AG20443 (cell line): ENCODE data around the gene LRRC8B.
A peak's percentile ranks its signal among the peaks of the same experiment; 100 is the strongest.
"Not testable (repeated sequence)": the region's sequence is repeated elsewhere in the genome, so short reads cannot be mapped to it uniquely, and the experiment has no call there.

Experiments used
- DNase-seq: peaks from one replicate; pipeline ENCODE4 v3.0.0; 2012; ENCODE audit warnings: low spot score, mixed read lengths

The LRRC8B gene

GRCh38 chr1:89584211-89584610, 59.6 kb downstream of the LRRC8B start:
- DNase-seq, result no peak

DNA sequence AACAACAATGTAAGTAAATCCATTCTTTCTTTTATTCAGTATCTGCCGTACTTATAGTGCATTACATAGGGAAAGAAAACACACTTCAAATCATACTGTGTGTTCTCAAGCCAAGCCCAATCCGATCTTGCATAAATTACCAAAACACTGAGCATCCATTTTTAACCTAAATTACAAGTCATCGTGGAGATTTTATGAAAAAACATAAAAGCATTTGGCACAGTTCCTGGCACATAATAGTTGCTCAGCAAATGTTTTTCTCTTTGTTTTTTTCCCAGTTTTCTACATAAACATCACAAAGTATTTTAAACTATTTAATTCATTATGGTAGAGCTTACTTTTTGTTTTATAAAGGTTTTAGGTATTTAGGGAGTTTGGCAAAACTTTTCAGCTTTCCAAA, 60.2 kb downstream of the LRRC8B start:
- no peak for DNase-seq

GRCh38 chr1:89587729-89588161, 63.1 kb downstream of the LRRC8B start:
- DNase-seq, result no peak

GRCh38 chr1:89588480-89588879, 63.9 kb downstream of the LRRC8B start:
- no peak for DNase-seq

DNA sequence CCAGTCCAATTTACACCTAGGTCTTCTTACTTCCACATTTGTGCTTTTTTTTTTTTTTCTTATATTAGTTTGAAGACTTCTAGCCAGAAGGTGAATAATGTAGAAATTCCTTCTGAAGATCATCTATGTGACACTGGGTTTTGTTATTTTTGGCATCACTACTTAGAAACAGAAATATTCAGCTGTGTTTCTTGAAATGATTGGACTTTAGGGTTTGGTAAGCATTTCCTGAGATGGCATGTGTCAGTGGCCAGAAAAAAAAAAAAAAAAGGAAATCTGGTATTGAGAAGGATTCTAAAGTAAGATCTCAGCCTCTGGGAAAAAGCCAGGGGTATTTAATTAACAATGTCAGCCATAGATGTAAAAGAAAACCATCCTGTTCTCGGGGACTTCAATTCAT, 64.9 kb downstream of the LRRC8B start:
- no peak for DNase-seq

- DNase-seq, result no peak
Observed at GRCh38 chr1:89590341-89591080, 65.9 kb downstream of the LRRC8B start.

DNA sequence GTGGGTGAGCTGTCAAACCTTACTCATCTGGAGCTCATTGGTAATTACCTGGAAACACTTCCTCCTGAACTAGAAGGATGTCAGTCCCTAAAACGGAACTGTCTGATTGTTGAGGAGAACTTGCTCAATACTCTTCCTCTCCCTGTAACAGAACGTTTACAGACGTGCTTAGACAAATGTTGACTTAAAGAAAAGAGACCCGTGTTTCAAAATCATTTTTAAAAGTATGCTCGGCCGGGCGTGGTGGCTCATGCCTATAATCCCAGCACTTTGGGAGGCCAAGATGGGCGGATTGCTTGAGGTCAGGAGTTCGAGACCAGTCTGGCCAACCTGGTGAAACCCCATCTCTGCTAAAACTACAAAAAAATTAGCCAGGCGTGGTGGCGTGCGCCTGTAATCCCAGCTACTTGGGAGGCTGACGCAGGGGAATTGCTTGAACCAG, 68.3 kb downstream of the LRRC8B start:
- not testable (repeated sequence) for DNase-seq

GRCh38 chr1:89594096-89594740, 69.6 kb downstream of the LRRC8B start:
- no peak for DNase-seq

GRCh38 chr1:89596698-89597097, 72.1 kb downstream of the LRRC8B start:
- no peak for DNase-seq

DNA sequence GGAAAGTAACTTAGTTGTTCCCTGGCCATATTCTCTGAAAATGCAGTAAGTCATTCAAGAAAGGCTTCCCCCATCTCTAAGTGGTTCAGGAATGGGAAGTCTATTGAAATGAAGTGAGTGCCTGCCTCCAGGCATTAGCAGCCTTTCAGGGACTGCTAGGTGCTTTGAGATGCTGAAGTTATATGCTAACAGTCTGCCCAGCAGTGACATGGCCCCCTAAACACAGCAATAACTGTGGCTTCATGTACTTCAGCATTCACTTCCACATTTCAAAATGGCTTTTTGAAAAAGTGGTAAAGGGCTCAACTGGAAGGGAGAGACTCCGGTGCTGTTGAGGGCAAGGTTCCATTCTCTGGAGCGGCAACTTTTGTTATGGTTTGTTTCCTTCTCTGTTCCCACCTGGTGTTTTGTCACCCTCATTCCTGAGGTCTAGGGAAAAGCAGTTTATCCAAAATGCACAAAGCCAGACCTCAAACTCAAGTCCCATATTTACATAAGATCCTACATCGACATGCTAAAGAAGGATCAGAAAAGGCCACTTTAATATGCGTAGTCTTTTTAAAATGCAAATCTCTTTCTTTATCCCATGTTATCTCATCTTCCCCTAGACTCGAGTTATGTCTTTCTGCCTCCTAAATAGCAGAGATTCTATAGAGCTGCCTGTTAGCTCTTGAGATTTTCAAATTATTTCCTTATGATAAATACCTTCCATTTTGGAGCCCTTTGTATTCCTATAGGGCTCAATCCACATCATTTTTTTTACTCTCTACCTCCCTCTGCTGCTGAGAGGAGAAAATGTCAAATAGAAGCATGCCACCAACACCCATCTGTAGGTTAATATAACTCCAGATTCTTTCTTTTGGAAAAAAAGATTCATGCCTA, 74.1 kb downstream of the LRRC8B start:
- peak; percentile 55 for DNase-seq

GRCh38 chr1:89599332-89599630, 74.7 kb downstream of the LRRC8B start:
- no peak for DNase-seq

DNA sequence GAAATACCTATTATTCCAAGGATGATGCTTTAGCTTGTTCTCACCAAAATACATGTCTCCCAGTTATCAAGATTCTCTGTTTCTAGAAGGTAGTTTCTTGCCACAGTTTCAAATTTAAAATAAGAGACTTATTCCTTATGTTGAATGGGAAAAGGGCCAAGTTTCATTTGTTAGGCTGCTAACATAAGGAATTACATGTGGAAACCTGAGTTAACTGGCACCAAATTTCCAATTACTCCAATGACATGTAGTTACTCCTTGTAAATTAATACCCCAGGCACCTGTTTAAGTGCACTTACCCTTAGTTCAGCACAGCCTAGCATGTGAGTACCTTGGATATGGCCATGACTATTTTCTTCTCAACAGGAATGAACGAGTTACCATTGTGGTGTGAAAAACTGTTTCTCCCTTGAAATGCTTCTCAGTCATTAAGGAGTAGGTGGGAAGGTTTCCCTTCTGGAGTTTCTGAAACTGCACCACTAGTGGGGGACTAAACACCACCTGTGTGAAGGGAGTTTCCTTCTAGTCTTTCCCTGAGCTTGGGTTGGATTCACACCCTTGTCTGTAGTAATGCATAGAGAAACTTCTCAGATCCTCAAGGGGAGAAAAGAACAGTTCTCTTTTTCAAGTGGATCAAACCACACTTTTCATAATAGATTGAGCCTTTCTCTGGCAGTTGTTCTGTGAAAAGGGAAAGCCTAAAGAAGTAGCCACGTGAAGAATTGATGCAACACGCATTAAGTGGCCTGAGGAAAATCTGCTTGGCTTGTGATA, 76.0 kb downstream of the LRRC8B start:
- DNase-seq, result no peak

- no peak for DNase-seq
Observed at GRCh38 chr1:89602871-89603404, 78.3 kb downstream of the LRRC8B start.

- DNase-seq, result peak; percentile 36
Observed at GRCh38 chr1:89603651-89604413, 79.2 kb downstream of the LRRC8B start.

GRCh38 chr1:89604414-89604735, 79.7 kb downstream of the LRRC8B start:
- DNase-seq, result no peak

- peak; percentile 19 for DNase-seq
Observed at GRCh38 chr1:89605692-89606091, 81.1 kb downstream of the LRRC8B start.

DNA sequence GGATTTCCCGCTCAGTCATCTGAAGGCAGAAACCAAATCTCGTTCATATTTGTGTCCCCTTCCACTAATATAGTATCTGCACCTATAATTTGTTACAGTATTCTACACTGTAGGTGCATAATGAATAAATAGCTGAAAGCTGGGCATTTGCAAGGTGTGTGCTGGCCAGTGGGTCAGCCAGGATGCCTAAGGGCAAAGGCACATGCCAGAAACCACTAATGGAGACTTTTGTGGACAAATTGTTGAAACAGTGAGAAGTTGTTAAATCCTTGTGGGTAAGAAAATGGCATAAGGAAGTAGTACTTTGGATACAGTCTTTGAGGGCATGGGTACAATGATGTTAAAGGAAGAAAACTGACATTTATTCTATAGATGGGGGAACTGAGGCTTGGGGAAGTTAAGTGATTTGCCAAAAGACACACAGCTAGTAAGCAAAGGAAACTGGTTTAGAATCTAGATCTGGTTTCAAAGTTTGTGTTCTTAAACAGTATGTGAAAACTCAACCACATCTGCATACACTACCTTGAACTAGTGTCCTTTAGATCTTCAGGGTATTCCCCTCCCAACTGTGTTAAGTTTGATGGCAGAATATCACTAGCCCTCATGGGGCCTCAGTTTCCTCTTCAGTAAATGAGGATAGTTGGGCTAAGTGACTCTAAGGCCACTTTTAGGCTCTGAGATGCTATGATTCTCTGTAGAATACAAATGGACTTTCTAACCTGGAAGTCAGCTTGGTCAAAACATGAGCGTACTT, 81.8 kb downstream of the LRRC8B start:
- no peak for DNase-seq

- no peak for DNase-seq
Observed at GRCh38 chr1:89607156-89607555, 82.5 kb downstream of the LRRC8B start.

DNA sequence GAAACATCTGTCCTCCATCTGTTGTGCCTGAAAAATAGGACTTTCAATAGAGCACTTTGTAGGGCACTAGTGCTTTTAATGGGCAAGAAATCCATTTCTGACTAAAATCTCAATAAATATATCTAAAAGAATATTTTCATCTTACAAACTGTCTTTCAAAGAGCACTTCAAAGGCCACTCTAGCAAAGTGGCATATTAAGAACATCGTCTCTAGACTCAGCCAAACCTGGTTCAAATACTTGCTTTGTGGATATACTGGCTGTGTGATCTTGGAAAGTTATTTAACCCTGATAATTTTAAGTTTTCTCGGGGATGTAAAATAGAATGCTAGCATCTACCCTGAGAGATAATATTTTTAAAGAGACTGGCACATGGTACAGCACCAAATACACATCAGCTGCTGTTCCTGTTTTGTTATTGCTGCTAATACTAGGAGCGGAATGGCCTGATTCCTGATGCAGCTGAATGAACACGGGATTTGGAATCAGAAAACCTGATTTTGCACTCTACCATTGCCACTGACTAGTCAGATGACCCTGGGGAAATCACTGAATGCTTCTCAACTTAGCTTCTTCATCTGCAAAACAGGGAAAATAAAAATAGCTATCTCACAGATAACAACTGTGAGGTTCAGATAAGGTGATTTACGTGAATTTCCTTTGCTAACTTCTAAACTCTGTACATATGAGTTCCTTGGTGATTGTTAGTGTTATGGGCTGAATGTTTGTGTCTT, 83.1 kb downstream of the LRRC8B start:
- no peak for DNase-seq
